Astrocyte (in vitro differentiated cells and primary cell): ENCODE data around the gene PUDP. TPM values are rescaled to one million over a fixed set of nuclear protein-coding genes. Genes with fewer than 3 reads are reported as not detected.
A peak's percentile ranks its signal among the peaks of the same experiment; 100 is the strongest.

Experiments
- DNase-seq: peaks from one replicate; pipeline ENCODE4 v3.0.0-alpha.2; 2010; ENCODE audit warnings: low read depth
- FAIRE-seq: peaks from 2 replicates; lab custom pipeline; 2011; peaks lifted over from hg19 to GRCh38; lab: Jason Lieb, UNC
- H2AFZ ChIP-seq: 2 replicates; pipeline ENCODE4 v1.6.0; 2012; ENCODE audit warnings: low read depth, low read length, inconsistent platforms
- H3K27ac ChIP-seq: 2 replicates; pipeline ENCODE4 v1.5.1; 2011; ENCODE audit warnings: low read depth, low read length, inconsistent platforms
- H3K27me3 ChIP-seq: 2 replicates; pipeline ENCODE4 v1.6.0; 2011; ENCODE audit warnings: low read length, inconsistent platforms; ENCODE audit not compliant: insufficient read depth
- H3K36me3 ChIP-seq: 2 replicates; pipeline ENCODE4 v1.5.1; 2011; ENCODE audit warnings: low read length, inconsistent platforms; ENCODE audit not compliant: insufficient read depth
- H3K4me1 ChIP-seq: 2 replicates; pipeline ENCODE4 v1.5.1; 2011; ENCODE audit warnings: low read length, inconsistent platforms; ENCODE audit not compliant: insufficient read depth
- H3K4me2 ChIP-seq: 2 replicates; pipeline ENCODE4 v1.6.0; 2012; ENCODE audit warnings: low read length, inconsistent platforms
- H3K4me3 ChIP-seq: 2 replicates; pipeline ENCODE4 v1.5.1; 2011; ENCODE audit warnings: low read depth, mild to moderate bottlenecking, low read length, inconsistent platforms; ENCODE audit not compliant: insufficient read depth
- H3K79me2 ChIP-seq: 2 replicates; pipeline ENCODE4 v1.6.0; 2012; ENCODE audit warnings: mild to moderate bottlenecking, low read length, inconsistent platforms; ENCODE audit not compliant: insufficient read depth
- H3K9ac ChIP-seq: 2 replicates; pipeline ENCODE4 v1.6.0; 2012; ENCODE audit warnings: mild to moderate bottlenecking, low read length, inconsistent platforms
- H3K9me3 ChIP-seq: 2 replicates; pipeline ENCODE4 v1.5.1; 2012; ENCODE audit warnings: low read depth, mild to moderate bottlenecking, low read length, inconsistent platforms; ENCODE audit not compliant: insufficient read depth
- H4K20me1 ChIP-seq: 2 replicates; pipeline ENCODE4 v1.6.0; 2012; ENCODE audit warnings: low read length, inconsistent platforms; ENCODE audit not compliant: insufficient read depth
- H3K27ac Mint-ChIP-seq: one replicate; pipeline ENCODE4 v1.8.0; 2021; ENCODE audit warnings: mild to moderate bottlenecking, mixed read lengths; ENCODE audit not compliant: unreplicated experiment
- H3K27me3 Mint-ChIP-seq: one replicate; pipeline ENCODE4 v1.8.0; 2021; ENCODE audit warnings: low read depth, mixed read lengths; ENCODE audit not compliant: unreplicated experiment
- H3K36me3 Mint-ChIP-seq: one replicate; pipeline ENCODE4 v1.8.0; 2021; ENCODE audit warnings: low read depth, mixed read lengths; ENCODE audit not compliant: unreplicated experiment
- H3K4me1 Mint-ChIP-seq: one replicate; pipeline ENCODE4 v1.8.0; 2021; ENCODE audit warnings: low read depth, mixed read lengths; ENCODE audit not compliant: unreplicated experiment
- H3K4me3 Mint-ChIP-seq: one replicate; pipeline ENCODE4 v1.8.0; 2021; ENCODE audit warnings: mild to moderate bottlenecking, moderate library complexity, mixed read lengths; ENCODE audit not compliant: unreplicated experiment
- H3K9me3 Mint-ChIP-seq: one replicate; pipeline ENCODE4 v1.8.0; 2021; ENCODE audit warnings: mild to moderate bottlenecking, mixed read lengths; ENCODE audit not compliant: unreplicated experiment
- EZH2 ChIP-seq: IDR thresholded peaks from 2 replicates; pipeline ENCODE4 v1.6.1; 2012; ENCODE audit warnings: mild to moderate bottlenecking, low read length, inconsistent platforms; ENCODE audit not compliant: insufficient read depth
- total RNA-seq: library from RNA; stranded (reverse); gene quantifications from 2 replicates; pipeline ENCODE4 v1.2.1, GENCODE V29; 2021
- TF ChIP-seq, protein P1 (sequence below): IDR thresholded peaks from 2 replicates; pipeline ENCODE4 v1.5.1; 2011; ENCODE audit warnings: low read depth, mild to moderate bottlenecking, inconsistent platforms, low read length, moderate library complexity; ENCODE audit not compliant: insufficient read depth

PUDP gene
- total RNA-seq, 1 donor from 2014 or later = 21.8 TPM

DNA sequence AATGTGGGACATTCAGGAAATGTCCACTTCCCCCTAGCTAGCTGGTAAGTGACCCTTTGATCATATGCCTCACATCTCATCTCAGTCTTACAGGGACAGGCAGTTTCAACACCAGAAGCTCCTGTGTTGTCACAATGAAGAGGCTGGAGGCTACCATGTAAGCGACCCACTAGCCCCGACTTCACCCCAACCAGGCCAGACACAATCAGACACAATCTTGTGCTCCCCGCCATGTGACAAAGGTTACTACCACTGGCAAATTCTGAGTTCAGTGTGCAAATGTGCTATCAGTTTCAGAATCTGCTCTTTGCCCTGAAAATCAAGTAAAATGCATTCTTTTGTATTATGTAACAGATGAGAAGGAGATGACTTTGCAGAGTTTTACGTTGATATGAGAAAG, 57.3 kb downstream of the PUDP start:
- H3K27me3 Mint-ChIP-seq = no peaks in the 10 kb centered on the region
- H3K27me3 ChIP-seq = no peaks in the 10 kb centered on the region
- peaks cover 2% of the 10 kb centered on the region for H3K9me3 Mint-ChIP-seq
- peaks cover 10% of the 10 kb centered on the region for H3K4me1 Mint-ChIP-seq
- H2AFZ ChIP-seq = no peak overlapping the region
- H3K9me3 ChIP-seq = no peaks in the 10 kb centered on the region
- H3K9ac ChIP-seq = no peak overlapping the region
- TF ChIP-seq EZH2 = no peak
- TF ChIP-seq, protein P1, sequence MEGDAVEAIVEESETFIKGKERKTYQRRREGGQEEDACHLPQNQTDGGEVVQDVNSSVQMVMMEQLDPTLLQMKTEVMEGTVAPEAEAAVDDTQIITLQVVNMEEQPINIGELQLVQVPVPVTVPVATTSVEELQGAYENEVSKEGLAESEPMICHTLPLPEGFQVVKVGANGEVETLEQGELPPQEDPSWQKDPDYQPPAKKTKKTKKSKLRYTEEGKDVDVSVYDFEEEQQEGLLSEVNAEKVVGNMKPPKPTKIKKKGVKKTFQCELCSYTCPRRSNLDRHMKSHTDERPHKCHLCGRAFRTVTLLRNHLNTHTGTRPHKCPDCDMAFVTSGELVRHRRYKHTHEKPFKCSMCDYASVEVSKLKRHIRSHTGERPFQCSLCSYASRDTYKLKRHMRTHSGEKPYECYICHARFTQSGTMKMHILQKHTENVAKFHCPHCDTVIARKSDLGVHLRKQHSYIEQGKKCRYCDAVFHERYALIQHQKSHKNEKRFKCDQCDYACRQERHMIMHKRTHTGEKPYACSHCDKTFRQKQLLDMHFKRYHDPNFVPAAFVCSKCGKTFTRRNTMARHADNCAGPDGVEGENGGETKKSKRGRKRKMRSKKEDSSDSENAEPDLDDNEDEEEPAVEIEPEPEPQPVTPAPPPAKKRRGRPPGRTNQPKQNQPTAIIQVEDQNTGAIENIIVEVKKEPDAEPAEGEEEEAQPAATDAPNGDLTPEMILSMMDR = no peak
- FAIRE-seq (no peak), DNase-seq (no peak)
- peaks cover 3% of the 10 kb centered on the region for H3K36me3 Mint-ChIP-seq
- no peaks in the 10 kb centered on the region for H3K4me1 ChIP-seq
- H3K27ac ChIP-seq = no peak overlapping the region
- H3K36me3 ChIP-seq = no peaks in the 10 kb centered on the region
- H3K79me2 ChIP-seq = no peaks in the 10 kb centered on the region
- H3K27ac Mint-ChIP-seq = no peak overlapping the region
- H3K4me3 Mint-ChIP-seq = no peak overlapping the region
- peaks cover 19% of the 10 kb centered on the region for H4K20me1 ChIP-seq
- no peak overlapping the region for H3K4me3 ChIP-seq
- H3K4me2 ChIP-seq = no peak overlapping the region

DNA sequence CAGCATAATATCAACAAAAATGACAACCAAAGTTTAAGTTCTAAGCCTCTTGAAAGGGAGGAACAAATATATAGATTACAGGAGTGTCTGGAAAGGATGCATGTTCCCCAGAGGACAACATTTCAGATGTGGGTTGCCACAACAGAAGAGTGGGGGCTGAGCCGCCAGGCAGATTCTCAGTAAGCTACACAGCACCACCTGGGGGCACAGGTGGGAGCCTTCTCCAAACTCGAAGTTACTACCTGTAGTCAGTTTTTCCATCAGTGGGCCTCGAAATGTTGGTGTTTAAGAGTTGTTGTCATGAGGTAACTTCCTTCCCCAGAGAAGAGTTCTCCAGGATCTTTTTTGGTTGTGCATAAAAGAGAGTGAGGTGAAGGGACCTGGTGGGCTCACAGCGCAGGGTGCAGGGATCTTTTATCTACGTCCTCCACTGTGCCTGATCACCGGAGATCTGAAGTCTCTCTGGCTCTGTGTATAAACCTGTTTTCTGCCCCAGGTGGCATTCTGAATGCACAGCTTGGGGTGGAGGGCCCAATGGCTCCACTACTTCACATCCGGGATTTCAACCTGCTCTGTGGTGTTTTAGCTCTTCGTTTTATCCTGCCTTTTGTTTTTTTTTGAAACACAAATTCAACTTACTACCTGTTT, 58.9 kb downstream of the PUDP start:
- FAIRE-seq (peak; percentile 62), DNase-seq (no peak)
- Histone ChIP-seq H3K9me3 (no peaks in the 10 kb centered on the region), H3K9ac (no peak overlapping the region), H3K79me2 (no peaks in the 10 kb centered on the region), H3K27me3 (no peaks in the 10 kb centered on the region), H3K27ac (no peak overlapping the region), H3K4me1 (peaks cover 5% of the 10 kb centered on the region), H2AFZ (no peak overlapping the region), H3K36me3 (no peaks in the 10 kb centered on the region), H3K4me2 (no peak overlapping the region), H3K4me3 (no peak overlapping the region), H4K20me1 (peaks cover 27% of the 10 kb centered on the region)
- peaks cover 12% of the 10 kb centered on the region for H3K4me1 Mint-ChIP-seq
- no peak overlapping the region for H3K27ac Mint-ChIP-seq
- no peaks in the 10 kb centered on the region for H3K27me3 Mint-ChIP-seq
- no peak for TF ChIP-seq EZH2
- TF ChIP-seq, protein P1 = no peak
- H3K9me3 Mint-ChIP-seq = peaks cover 2% of the 10 kb centered on the region
- H3K36me3 Mint-ChIP-seq = peaks cover 3% of the 10 kb centered on the region
- H3K4me3 Mint-ChIP-seq = no peak overlapping the region

DNA sequence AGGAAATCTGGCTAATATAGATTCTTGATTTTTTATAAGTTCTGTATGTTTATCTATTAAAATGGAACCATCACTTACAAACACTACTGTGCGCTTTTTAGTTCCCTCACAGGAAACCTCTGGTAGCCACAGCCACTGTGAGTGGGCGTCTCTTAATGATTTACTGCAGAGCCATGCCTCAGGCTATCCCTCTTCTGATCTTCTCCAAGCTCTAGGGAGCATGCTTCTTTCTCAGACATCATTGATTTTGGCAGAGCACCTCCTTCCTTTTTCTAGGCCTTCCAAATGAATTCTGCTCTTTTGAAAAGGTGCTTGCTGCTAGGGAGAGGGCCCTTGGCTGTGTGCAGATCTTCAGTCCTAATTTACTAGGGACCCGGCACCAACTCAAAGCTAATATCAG, 61.6 kb downstream of the PUDP start:
- no peak overlapping the region for H3K4me3 Mint-ChIP-seq
- TF ChIP-seq, protein P1 = no peak
- TF ChIP-seq EZH2 = no peak
- Histone ChIP-seq H3K9me3 (no peaks in the 10 kb centered on the region), H3K27me3 (no peaks in the 10 kb centered on the region), H3K4me1 (peaks cover 5% of the 10 kb centered on the region), H3K79me2 (no peaks in the 10 kb centered on the region), H3K36me3 (no peaks in the 10 kb centered on the region), H3K4me2 (no peak overlapping the region), H3K9ac (no peak overlapping the region), H3K4me3 (no peak overlapping the region), H3K27ac (no peak overlapping the region), H4K20me1 (peaks cover 47% of the 10 kb centered on the region), H2AFZ (no peak overlapping the region)
- no peaks in the 10 kb centered on the region for H3K36me3 Mint-ChIP-seq
- no peaks in the 10 kb centered on the region for H3K27me3 Mint-ChIP-seq
- no peak overlapping the region for H3K27ac Mint-ChIP-seq
- FAIRE-seq (no peak), DNase-seq (peak; percentile 23)
- H3K4me1 Mint-ChIP-seq = peaks cover 20% of the 10 kb centered on the region
- H3K9me3 Mint-ChIP-seq = no peaks in the 10 kb centered on the region
